ENCODE measurements around the gene CNIH3.

DNA sequence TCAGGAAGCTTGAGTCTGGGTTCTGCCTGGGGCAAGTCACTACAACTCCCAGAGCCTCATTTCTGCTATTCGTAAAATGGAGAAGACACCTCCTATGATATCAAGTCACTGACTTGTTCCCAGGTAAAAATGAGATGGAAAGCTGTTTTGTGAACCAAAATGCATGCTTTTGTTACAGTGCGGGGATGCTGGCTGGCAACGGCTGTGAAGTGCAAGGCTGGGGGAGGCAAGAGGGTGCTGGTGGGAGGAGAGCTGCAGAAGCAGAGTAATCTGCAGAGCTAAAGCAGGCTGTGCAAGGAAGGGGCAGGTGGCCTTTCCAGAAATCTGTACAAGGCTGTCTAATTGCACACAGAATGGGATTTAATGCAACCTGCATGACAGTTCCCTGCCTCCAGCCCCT is 150.9 kb downstream of the CNIH3 start:
- TF ChIP-seq, protein P1, sequence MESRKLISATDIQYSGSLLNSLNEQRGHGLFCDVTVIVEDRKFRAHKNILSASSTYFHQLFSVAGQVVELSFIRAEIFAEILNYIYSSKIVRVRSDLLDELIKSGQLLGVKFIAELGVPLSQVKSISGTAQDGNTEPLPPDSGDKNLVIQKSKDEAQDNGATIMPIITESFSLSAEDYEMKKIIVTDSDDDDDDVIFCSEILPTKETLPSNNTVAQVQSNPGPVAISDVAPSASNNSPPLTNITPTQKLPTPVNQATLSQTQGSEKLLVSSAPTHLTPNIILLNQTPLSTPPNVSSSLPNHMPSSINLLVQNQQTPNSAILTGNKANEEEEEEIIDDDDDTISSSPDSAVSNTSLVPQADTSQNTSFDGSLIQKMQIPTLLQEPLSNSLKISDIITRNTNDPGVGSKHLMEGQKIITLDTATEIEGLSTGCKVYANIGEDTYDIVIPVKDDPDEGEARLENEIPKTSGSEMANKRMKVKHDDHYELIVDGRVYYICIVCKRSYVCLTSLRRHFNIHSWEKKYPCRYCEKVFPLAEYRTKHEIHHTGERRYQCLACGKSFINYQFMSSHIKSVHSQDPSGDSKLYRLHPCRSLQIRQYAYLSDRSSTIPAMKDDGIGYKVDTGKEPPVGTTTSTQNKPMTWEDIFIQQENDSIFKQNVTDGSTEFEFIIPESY (IDR thresholded peaks at IDR 0.05; ENCODE audit: extremely low read depth, insufficient replicate concordance, low read length): no peak
- TF ChIP-seq, protein P2, sequence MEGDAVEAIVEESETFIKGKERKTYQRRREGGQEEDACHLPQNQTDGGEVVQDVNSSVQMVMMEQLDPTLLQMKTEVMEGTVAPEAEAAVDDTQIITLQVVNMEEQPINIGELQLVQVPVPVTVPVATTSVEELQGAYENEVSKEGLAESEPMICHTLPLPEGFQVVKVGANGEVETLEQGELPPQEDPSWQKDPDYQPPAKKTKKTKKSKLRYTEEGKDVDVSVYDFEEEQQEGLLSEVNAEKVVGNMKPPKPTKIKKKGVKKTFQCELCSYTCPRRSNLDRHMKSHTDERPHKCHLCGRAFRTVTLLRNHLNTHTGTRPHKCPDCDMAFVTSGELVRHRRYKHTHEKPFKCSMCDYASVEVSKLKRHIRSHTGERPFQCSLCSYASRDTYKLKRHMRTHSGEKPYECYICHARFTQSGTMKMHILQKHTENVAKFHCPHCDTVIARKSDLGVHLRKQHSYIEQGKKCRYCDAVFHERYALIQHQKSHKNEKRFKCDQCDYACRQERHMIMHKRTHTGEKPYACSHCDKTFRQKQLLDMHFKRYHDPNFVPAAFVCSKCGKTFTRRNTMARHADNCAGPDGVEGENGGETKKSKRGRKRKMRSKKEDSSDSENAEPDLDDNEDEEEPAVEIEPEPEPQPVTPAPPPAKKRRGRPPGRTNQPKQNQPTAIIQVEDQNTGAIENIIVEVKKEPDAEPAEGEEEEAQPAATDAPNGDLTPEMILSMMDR (IDR thresholded peaks at IDR 0.05 in 2 of 3, conservative IDR thresholded peaks at IDR 0.05 in 1 of 3; ENCODE audit: borderline replicate concordance in 1 of 3, insufficient read depth in 1 of 3, low read depth in 2 of 3, low read length in 2 of 3): no peak
- TF ChIP-seq YY1 (IDR thresholded peaks at IDR 0.05; ENCODE audit: extremely low read depth, insufficient replicate concordance, low read depth, low read length): no peak
- TF ChIP-seq POLR2AphosphoS5 (IDR thresholded peaks at IDR 0.05; ENCODE audit: low read depth, low read length): no peak
- TF ChIP-seq CEBPB (IDR thresholded peaks at IDR 0.05; ENCODE audit: low read depth): no peak
- no peak for TF ChIP-seq EZH2 (IDR thresholded peaks at IDR 0.05)
- TF ChIP-seq SRF (IDR thresholded peaks at IDR 0.05; ENCODE audit: low read depth): no peak
- TF ChIP-seq, protein P3, sequence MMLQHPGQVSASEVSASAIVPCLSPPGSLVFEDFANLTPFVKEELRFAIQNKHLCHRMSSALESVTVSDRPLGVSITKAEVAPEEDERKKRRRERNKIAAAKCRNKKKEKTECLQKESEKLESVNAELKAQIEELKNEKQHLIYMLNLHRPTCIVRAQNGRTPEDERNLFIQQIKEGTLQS (IDR thresholded peaks at IDR 0.05): no peak
- no peak for TF ChIP-seq CBX3 (IDR thresholded peaks at IDR 0.05; ENCODE audit: low read depth)
- TF ChIP-seq ZFX (IDR thresholded peaks at IDR 0.05): no peak
- TF ChIP-seq POLR2A (IDR thresholded peaks at IDR 0.05; ENCODE audit: borderline replicate concordance, extremely low read depth, insufficient read depth, insufficient read length): no peak
- no peak for TF ChIP-seq JUND (IDR thresholded peaks at IDR 0.05)
- TF ChIP-seq EZH2phosphoT487 (IDR thresholded peaks at IDR 0.05; ENCODE audit: borderline replicate concordance): no peak

All from HCT116 (cell line).